ENCODE measurements around the gene CYSLTR2. TPM values are rescaled to one million over a fixed set of nuclear protein-coding genes. Genes with fewer than 3 reads are reported as not detected.

CYSLTR2 gene
- total RNA-seq, 1 donor from 2014 or later, result 7.6 TPM

GRCh38 chr13:48636550-48636949, 17.2 kb upstream of the CYSLTR2 start:
- DNase-seq, result no peak
- H3K27me3 ChIP-seq (ENCODE audit: low read depth), result no peaks in the 10 kb centered on the region
- intact Hi-C loops (cut with micrococcal nuclease), result no loop called here
- H3K36me3 ChIP-seq, result no peaks in the 10 kb centered on the region
- H3K4me1 ChIP-seq, result no peaks in the 10 kb centered on the region
- peaks cover 29% of the 10 kb centered on the region for H3K9me3 ChIP-seq (replicated peaks)
- no peak overlapping the region for H3K27ac ChIP-seq (replicated peaks)
- TF ChIP-seq, protein P1, sequence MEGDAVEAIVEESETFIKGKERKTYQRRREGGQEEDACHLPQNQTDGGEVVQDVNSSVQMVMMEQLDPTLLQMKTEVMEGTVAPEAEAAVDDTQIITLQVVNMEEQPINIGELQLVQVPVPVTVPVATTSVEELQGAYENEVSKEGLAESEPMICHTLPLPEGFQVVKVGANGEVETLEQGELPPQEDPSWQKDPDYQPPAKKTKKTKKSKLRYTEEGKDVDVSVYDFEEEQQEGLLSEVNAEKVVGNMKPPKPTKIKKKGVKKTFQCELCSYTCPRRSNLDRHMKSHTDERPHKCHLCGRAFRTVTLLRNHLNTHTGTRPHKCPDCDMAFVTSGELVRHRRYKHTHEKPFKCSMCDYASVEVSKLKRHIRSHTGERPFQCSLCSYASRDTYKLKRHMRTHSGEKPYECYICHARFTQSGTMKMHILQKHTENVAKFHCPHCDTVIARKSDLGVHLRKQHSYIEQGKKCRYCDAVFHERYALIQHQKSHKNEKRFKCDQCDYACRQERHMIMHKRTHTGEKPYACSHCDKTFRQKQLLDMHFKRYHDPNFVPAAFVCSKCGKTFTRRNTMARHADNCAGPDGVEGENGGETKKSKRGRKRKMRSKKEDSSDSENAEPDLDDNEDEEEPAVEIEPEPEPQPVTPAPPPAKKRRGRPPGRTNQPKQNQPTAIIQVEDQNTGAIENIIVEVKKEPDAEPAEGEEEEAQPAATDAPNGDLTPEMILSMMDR (IDR thresholded peaks at IDR 0.05; ENCODE audit: borderline replicate concordance), result no peak
- no peak overlapping the region for H3K4me3 ChIP-seq

GRCh38 chr13:48637601-48638000, 16.1 kb upstream of the CYSLTR2 start:
- no peaks in the 10 kb centered on the region for H3K27me3 ChIP-seq (ENCODE audit: low read depth)
- no peaks in the 10 kb centered on the region for H3K36me3 ChIP-seq
- intact Hi-C loops (cut with micrococcal nuclease), result no loop called here
- no peak for DNase-seq
- H3K9me3 ChIP-seq (replicated peaks), result peaks cover 29% of the 10 kb centered on the region
- H3K4me3 ChIP-seq, result no peak overlapping the region
- H3K27ac ChIP-seq (replicated peaks), result no peak overlapping the region
- TF ChIP-seq, protein P1 (IDR thresholded peaks at IDR 0.05; ENCODE audit: borderline replicate concordance), result no peak
- no peaks in the 10 kb centered on the region for H3K4me1 ChIP-seq

DNA sequence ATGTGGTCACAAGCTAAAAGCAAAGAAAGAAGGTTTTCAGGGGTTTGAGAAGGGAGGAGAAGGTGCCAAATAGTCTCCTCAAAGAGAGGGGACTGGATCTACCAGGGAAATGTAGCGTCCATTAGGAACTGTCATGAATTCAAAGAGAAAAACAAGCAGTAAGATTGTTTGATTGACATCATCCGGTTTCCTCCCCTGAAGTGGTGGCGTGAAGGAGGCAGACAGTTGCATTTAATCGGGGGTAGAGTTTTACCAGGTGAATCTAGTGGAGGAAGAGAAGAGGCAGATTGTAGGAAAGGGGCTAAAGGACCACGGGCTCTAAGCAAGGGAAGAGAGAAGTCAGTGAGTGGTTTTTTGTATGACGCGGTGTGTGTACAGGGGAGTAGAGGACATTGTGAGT, 13.0 kb upstream of the CYSLTR2 start:
- Histone ChIP-seq H3K9me3 (replicated peaks) (peaks cover 11% of the 10 kb centered on the region), H3K4me1 (no peaks in the 10 kb centered on the region), H3K4me3 (no peak overlapping the region), H3K27me3 (ENCODE audit: low read depth) (no peaks in the 10 kb centered on the region), H3K27ac (replicated peaks) (no peak overlapping the region), H3K36me3 (no peaks in the 10 kb centered on the region)
- intact Hi-C loops (cut with micrococcal nuclease), result no loop called here
- no peak for DNase-seq
- TF ChIP-seq, protein P1 (IDR thresholded peaks at IDR 0.05; ENCODE audit: borderline replicate concordance), result no peak

DNA sequence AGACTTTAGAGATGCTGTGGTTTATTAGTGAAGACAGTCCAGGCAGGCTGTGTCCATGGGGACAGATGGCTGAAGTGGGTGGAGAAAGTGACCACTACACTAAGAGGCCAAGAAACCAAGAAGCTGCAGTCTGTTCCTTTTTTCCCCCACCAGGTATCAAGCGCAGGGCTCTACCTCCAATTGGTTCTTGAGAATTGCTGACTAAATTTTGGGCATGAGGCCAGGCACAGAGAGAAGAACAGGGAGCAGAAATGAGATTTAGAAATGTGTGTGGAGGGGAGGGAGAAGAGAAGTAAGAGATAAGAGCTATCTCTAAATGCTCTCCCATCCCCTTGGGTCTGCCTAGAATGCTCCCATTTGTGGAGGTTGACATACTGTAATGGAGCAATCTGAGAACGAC, 12.3 kb upstream of the CYSLTR2 start:
- peaks cover 5% of the 10 kb centered on the region for H3K9me3 ChIP-seq (replicated peaks)
- DNase-seq, result no peak
- no peaks in the 10 kb centered on the region for H3K36me3 ChIP-seq
- H3K27me3 ChIP-seq (ENCODE audit: low read depth), result no peaks in the 10 kb centered on the region
- intact Hi-C loops (cut with micrococcal nuclease), result no loop called here
- H3K27ac ChIP-seq (replicated peaks), result no peak overlapping the region
- no peak overlapping the region for H3K4me3 ChIP-seq
- TF ChIP-seq, protein P1 (IDR thresholded peaks at IDR 0.05; ENCODE audit: borderline replicate concordance), result no peak
- H3K4me1 ChIP-seq, result no peaks in the 10 kb centered on the region

- Histone ChIP-seq H3K4me1 (peaks cover under 1% of the 10 kb centered on the region), H3K36me3 (no peaks in the 10 kb centered on the region), H3K9me3 (replicated peaks) (no peaks in the 10 kb centered on the region), H3K27ac (replicated peaks) (no peak overlapping the region), H3K27me3 (ENCODE audit: low read depth) (peaks cover 5% of the 10 kb centered on the region), H3K4me3 (no peak overlapping the region)
- intact Hi-C loops (cut with micrococcal nuclease), result no loop called here
- TF ChIP-seq, protein P1 (IDR thresholded peaks at IDR 0.05; ENCODE audit: borderline replicate concordance), result no peak
- no peak for DNase-seq
Observed at GRCh38 chr13:48642061-48642460, 11.7 kb upstream of the CYSLTR2 start.

DNA sequence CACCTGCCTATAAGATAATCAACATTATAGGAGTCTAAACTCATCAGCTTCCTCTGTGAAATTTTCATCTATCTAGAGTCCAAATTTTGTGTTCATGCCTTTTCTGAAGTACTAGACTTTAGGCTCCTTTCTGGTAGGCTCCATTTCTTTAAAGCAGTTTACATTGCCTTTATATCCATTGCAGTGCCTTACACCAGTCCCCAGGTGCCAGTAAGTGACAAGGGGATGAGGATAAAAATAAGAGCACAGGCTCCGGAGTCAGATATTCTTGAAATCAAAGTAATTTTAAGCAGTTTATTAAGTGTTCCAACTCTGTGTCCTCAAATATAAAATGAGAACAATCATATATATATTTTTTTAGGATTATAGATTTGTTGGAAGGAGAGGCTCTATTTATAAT, 10.6 kb upstream of the CYSLTR2 start:
- Histone ChIP-seq H3K36me3 (no peaks in the 10 kb centered on the region), H3K4me1 (peaks cover 11% of the 10 kb centered on the region), H3K9me3 (replicated peaks) (no peaks in the 10 kb centered on the region), H3K27ac (replicated peaks) (no peak overlapping the region), H3K4me3 (no peak overlapping the region), H3K27me3 (ENCODE audit: low read depth) (peaks cover 6% of the 10 kb centered on the region)
- intact Hi-C loops (cut with micrococcal nuclease), result no loop called here
- TF ChIP-seq, protein P1 (IDR thresholded peaks at IDR 0.05; ENCODE audit: borderline replicate concordance), result peak; percentile 28
- no peak for DNase-seq

Data from left ventricle myocardium inferior (tissue), 1 donor.